GM04503 (cell line): ENCODE results near the gene ZNF774.
"Not testable (repeated sequence)": the region's sequence is repeated elsewhere in the genome, so short reads cannot be mapped to it uniquely, and the experiment has no call there.

Experiments
- DNase-seq: peaks from one replicate; pipeline ENCODE4 v3.0.0-alpha.2; 2012; ENCODE audit warnings: low read depth

The ZNF774 gene

DNA sequence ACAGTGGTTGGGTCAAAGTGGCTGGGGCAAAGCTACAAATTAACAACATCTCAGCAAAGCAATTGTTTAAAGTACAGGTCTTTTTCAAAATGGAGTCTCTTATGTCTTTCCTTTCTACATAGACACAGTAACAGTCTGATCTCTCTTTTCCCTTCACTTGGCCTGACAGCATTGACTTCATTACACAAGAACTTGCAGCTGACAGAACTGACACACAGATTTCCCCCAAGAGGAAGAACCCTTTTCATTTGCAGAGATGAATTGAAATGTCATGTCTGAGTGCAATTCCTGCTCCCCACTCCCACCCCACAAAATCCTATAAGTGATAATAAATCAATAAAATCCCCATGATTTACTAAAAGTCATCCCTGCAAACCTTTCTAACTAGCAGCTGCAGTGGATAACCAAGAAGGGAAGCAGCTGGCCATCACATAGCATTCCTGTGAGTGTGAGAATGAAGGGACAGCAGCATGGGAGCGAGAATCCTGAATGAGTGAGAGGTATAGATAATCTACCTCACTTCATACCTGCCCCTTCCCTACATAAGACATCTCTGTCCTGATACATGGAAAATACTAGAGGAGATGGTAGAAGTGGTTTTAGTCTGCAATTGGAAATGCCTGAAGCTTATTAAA lies 4.5 kb upstream of the ZNF774 start:
- DNase-seq = not testable (repeated sequence)

DNA sequence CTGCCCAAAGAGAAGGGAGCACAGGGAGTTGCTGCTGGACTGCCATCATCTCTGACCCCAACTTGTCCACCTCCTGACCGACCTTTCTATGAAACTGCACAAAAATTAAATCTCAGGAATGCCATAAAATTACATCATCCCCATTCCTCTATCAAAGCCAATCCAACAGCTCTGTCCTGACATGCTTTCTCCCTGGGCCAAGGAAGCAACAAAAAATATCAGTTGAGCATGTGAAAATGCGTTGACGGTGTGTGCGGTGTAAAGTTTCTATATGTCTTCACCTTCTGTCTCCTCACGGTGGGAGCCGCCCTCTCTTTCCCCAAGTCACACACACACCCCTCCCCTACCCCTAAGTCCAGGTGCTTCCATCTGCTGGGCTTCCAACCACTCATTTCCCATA lies 3.6 kb upstream of the ZNF774 start:
- no peak for DNase-seq

DNA sequence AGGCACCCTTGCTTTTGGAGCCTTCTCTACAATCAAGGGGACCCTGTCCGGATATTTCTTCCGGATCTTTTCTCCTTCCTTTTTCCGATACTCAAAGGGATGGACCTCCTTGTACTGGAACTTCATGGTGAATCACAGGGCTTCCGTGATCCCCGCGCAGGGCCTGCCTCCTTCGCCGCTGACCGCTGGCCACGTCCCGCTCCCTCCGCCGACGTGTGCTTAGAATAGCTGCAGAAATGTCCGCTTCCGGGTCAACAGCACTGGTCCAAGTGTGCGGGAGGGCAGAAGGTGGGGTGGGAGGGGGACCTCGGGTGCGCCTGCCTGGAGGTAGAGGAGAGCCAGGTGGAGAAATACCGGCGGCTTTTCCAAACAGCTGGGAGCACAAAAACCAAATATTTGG lies 3.0 kb upstream of the ZNF774 start:
- DNase-seq = no peak

DNA sequence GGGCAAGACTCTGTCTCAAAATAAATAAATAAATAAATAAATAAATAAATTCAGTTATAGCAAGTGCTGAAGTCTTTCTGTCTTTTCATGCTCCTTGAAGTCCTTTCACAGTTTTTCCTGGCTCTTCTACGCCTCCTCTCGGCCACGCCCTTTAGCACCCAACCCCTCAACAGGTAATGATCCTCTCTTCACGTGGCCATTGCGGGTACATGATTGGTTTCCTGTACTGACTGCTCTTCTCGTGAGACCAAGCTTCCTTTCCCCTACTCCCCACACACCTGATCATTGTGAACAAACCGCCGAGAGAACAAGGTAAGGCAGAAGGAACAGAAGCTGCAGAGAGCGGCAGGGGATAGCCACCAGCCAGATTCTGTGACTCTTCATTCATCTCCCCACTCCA lies 2.3 kb upstream of the ZNF774 start:
- no peak for DNase-seq

DNA sequence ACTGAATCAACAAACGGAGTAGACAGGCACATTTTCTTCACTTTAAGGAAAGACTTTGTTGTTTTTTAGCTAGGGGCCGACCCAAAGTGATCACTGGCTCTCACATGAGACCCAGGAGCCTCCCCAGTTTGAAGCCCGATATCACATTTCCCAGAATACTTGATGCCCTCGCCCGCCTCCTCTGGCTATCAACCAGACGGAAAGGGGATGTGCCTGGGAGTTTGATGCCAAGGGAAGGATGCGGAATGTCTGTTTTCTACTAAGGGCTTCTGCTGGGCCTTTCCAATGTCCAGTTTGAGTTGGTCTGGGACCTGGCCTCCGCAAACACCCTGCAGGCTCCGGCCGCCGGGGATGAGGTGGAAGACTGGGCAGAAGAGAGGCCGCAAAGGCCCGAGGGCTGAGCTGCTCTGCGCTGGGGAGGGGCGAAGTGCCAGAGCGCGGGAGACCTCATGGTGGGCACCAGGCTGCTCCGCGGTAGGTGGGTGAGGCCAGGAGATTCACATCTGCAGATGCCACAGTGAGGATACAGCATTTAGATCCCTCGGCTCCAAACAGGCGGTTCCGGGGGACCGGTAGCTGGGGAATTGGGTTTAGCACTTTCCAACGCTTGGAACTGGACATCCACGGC lies 491 bp upstream of the ZNF774 start:
- no peak for DNase-seq

DNA sequence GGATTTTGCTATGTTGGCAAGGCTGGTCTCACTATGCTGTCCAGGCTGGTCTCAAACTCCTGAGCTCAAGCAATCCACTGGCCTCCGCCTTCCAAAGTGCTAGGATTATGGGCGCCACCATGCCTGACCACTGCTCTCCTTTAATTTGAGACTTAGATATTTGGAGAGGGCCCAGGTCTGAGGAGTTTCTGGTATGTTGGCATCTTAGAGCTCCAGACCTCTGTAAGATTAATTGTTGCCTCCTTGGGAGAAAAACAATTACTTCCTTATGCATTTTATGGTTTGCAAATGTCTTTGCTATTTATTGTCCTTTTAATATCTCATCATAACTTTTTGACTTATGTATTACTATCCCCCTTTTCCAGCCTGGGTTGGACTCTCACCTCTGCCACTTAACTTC lies 2.9 kb downstream of the ZNF774 start:
- no peak for DNase-seq

DNA sequence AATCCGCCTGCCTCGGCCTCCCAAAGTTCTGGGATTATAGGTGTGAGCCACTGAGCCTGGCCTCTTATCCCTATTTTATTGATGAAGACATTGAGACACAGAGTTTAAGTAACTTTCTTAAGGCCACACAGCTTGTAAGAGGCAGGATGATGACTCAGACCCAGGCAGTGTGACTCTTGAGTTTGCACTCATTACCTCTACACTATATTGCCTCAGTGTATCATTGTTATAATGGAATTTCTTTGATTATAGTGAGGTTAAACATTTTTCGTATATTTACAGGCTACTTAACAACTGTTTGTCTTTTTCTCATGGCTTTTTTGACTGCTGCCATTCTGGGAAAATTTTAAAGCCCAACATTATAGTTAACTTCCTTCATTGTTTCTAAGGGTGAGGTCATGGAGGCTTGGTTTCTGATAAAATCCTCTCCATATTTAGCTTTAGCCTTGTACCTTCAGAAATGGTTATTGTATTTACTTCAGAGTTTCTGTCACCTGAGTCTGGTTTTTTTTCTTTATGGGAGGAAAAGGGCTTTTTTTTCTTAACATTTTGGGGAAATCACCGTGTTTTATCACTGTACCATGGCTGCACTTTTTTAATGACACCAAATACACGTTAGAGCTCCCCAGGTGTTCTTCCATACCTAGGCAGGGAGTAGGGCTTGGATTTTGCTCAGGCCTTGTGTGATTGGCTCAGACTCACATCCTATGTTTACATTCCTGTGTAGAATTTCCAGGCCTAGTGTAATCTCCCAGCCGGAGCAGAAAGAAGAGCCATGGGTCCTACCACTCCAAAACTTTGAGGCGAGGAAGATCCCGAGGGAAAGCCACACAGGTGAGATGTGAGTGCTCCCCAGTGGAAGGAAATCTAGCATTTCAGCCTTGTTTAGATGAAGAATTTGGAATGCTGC lies 6.3 kb downstream of the ZNF774 start:
- no peak for DNase-seq

DNA sequence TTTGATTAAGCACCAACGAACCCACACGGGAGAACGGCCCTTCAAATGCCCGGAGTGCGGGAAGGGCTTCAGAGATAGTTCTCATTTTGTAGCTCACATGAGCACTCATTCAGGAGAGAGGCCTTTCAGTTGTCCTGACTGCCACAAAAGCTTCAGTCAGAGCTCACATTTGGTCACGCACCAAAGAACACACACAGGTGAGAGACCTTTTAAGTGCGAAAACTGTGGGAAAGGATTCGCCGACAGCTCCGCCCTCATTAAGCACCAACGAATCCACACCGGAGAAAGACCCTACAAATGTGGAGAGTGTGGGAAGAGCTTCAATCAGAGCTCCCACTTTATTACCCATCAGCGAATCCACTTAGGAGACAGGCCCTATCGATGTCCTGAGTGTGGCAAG lies 8.7 kb downstream of the ZNF774 start:
- no peak for DNase-seq

DNA sequence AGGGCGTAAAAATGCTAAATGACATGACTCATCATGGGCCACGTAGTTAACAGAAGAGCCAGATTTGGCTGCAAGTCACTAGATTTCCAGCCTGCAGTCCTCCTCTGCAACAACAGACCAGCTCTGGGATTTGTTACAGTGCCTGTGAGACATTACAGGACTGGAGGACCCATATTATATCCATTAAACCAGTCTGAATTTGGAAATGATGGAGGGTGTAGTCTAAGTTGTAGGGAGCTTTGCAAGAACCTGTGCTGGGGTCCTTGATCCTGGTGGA lies 10.8 kb downstream of the ZNF774 start:
- DNase-seq = peak; percentile 64

DNA sequence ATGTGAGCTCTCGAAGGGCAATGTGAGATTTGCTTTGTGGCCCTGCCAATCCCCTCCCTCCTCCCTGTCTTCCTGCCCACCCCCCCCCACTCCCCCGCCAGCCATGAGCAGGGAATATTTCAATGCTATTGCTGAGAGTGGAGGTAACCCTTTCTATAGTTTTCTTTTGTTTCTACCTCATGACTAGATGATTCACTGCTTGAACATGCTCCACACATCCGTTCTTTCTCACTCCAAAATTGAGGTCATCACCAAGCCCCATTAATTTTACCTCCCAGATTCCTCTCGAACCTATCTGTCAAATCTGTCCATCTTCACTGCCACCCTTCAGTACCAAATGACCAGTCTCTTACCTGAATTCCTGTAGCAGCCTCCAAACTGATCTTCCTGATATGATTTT lies 12.2 kb downstream of the ZNF774 start:
- DNase-seq = no peak

DNA sequence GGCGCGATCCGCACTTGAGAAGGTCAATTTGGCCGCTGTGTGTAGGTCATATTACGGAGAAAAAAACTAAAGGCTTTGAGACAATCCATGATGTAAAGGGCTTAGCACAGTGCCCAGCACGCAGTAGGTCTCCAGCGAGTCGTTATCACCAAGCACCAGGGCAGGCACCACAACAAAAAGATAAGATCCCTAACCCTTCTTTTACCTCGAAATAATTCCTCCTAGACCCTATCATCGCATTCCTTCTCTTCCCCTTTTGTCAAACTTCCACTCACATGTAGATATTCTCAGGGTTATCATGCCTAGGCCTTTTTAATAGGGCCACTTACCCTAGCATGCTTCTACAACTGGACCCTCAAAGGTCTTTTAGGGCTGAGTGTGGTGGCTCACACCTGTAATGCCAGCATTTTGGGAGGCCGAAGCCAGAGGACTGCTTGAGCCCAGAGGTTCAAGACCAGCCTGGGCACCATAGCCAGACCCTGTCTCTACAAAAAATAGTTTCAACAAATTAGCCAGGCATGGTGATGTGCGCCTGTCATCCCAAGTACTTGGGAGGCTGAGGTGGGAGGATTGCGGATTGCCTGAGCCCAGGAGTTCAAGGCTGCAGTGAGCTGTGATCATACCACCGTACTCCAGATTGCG lies 13.5 kb downstream of the ZNF774 start:
- no peak for DNase-seq

DNA sequence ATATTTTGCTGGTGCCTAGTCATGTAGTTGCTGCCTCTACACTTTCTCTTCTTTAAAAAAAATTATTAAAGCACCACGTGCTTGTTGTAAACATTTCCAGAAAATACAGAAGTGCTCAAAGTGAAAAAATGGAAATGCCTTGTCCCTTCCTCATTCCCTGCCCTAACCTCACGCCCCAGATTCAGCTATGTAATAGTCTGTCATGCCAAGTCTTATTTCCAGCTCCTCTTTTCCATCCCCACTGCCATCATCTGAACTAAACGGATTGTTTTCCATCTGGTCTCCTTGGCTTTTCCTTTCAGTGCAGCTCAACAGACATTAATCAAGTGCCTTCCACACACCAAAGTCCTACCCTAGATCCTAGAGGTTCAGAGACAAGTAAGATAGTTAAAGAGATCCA lies 15.5 kb downstream of the ZNF774 start:
- peak; percentile 47 for DNase-seq

DNA sequence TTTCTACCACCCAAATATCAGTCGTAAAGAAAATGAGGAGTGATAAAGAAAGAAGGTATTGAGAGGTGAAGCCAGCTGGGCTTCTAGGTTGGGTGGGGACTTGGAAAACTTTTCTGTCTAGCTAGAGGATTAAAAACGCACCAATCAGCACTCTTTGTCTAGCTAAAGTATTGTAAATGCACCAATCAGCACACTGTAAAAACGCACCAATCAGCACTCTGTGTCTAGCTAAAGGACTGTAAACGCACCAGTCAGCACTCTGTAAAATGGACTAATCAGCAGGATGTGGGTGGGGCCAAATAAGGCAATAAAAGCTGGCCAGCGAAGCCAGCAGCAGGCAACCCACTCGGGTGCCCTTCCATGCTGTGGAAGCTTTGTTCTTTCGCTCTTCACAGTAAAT lies 23.0 kb downstream of the ZNF774 start:
- no peak for DNase-seq

DNA sequence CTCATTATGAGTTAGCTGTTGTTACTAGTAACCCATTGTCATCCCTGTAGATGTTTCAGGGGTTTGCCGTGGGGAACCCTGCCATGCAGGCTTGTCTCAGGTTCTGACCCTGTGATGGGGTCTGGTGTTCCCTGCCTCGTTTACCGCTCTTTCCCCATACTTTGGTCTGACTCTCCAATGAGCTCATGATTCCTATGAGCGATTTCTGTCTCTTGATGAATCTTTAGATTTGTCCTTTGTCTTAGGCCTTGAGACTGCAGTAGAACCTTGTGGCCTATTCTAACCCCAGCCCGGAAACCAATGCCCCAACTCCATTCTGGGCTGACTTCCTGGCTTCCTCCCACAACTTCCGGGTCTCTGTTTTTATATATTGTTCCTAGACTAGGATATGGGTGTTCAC lies 24.7 kb downstream of the ZNF774 start:
- no peak for DNase-seq

DNA sequence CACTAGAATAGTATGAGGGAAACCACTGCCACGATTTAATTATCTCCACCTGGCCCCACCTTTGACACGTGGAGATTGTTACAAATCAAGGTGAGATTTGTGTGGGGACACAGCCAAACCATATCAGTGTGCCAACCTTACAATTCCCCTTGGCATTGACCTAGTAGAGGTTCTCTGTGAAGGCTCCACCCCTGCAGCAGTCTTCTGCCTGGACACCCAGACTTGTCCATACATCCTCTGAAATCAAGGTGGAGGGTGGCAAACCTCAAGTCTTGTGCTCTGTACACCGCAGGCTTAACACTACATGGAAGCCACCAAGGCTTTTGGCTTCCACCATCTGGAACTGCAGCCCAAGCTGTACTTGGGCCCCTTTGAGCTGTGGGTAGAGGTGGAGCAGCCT lies 27.2 kb downstream of the ZNF774 start:
- DNase-seq = no peak

DNA sequence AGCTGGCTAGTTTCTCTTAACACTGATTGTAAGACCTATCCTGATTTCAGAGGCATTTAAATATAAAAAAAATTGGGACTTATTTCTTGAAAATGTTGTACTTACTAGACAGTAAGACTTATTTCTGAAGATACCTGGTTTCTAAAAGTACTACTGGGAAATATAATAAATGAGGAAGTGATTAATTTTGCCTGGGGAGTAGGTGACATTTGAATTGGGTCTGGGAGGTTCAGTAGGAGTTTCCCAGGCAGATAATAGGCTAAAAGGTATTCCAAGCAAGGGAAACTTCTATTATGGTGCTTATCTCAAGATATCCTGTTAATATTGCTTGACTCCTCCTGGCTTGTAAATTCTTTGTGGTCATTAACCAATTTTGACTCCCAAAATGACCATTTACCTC lies 29.4 kb downstream of the ZNF774 start:
- no peak for DNase-seq

DNA sequence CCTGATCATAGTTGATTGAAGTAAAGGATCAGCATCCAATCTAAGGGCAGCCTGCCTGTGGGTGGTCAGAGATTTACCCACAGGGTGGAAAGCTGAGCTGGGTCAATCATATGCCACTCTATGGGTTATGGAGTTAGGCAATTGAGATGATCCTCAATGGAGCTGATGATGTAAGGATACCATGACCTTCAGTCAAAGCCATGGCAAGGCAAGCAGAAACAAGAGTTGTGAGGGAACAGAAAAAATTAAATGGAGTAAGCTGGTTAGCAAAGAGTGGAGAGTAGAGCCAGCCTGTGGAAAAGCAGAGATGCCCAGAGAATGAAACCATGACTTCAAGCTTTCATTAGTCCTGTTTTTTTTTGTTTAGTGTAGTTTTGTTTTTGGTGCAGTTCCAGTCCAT lies 30.2 kb downstream of the ZNF774 start:
- DNase-seq = no peak

DNA sequence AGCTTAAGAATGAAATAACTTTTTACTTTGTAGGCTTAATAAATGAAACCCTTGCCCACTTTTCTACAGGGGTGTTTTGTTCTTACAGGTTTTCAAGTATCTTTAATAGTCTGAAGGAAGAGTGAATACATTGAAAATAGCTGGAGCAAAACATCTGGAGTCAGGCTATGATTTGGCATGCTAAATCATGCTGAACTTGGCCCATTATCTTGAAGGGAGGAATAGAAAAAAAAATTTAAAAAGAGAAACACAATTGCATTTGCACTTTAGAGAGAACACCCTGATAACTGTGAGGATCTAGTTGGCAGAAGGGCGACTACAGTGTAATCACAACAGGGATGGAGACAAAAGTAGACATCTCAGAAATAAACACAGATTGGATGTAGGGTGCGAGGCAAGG lies 34.1 kb downstream of the ZNF774 start:
- no peak for DNase-seq

DNA sequence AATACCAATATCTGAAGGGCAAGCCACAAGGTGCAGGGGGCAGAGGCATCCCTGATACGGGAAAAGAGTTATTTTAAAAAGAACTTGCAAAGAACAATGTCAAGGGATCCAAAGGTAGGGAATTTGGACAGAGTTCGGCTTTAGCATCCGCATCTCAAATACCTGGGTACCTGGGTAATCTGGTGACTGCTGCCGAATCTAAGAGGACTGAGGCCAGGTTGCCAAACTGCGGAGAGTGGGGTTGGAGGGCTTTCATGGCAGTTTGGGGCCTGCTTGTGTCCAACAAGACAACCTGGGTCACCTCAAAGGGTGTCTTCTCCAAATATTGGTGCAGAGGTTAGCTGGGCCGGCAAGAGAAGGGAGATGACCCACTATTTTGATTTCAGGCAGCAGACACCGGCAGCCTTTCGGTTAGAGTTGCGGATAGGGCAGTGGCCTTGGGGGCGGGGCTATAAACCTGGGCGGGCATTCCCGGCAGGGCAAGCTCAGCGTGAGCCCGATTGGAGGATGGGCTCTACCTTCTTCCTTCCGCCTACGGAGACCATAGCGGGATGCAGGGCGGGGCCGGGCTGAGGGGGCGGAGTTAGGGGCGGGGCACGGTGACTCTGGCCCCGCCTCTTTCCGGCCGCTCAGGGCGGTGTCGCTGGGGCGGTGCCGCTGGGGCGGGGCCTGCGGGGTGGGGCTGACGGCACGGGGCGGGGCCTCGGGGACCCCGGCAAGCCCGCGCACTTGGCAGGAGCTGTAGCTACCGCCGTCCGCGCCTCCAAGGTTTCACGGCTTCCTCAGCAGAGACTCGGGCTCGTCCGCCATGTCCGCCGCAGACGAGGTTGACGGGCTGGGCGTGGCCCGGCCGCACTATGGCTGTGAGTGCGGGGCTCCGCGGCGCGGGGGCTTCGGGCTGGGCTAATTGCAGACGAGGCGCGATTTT lies 35.7 kb downstream of the ZNF774 start, which contains the start of gene IQGAP1:
Gene IQGAP1 (plus strand): TSS at position 709 of the 928 bp plus-strand sequence. CDS start 100 bp downstream, at position 809.
- peak; percentile 63 for DNase-seq

DNA sequence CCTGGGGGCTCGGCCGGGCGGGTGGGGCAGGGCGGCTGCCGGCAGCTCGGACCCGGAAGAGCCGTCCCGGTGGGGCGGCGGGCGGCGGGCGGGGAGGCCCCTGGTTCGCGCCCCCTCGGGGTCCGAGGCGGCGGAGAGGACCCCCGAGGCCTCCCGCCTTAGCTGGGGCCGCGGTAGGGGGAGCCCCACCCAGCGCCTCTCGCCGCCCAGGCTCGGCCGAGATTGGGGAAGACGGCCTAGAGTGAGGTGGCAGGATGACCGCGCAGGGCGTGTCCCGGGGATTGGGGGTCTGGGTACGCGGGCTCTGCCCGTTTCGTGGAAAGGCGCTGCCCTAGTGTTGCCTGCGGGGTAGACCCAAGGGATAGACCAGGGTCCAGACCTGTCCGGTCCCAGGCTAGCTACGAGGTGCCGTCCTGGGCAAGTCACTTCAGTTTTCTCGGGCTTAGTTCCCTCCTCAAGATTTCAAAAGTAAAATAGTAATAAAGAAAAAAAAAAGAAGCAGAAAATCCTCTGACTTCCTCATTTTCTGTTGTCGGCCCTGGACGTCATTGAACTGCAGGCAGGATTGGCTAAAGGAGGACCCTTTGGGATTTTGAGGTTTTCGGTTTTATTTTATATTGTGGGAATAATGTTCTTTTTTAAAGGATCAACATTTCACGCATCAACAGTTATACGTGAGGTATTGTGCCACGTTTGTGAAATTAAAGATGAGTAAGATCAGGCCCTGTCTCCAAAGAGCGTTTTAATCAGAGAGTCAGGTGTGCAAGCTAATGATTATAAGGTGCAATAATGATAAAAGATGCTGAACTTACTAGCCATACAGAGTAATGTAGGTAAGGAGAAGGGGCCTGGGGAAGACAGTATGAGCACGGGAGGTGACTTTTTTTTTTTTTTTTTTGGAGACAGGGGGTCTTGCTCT lies 36.6 kb downstream of the ZNF774 start:
- no peak for DNase-seq

DNA sequence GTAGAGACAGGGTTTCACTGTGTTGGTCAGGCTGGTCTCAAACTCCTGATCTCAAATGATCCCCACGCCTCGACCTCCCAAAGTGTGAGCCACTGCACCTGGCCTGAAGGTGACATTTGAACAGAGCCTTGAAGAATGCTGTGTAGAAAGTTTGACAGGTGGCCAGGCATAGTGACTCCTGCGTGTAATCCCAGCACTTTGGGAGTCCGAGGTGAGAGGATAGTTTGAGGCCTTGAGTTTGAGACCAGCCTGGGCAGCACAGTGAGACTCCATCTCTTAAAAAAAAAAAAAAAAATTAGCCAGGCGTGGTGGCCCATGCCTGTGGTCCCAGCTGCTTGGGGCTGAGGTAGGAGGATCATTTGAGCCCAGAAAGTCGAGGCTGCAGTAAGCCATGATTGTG lies 37.4 kb downstream of the ZNF774 start:
- no peak for DNase-seq
